ENCODE data around the gene CASK. TPM values are rescaled to one million over a fixed set of nuclear protein-coding genes. Genes with fewer than 3 reads are reported as not detected.

The CASK gene
- total RNA-seq, 1 donor from 2014 or later = 13.4 TPM

- no peak for DNase-seq
These were observed 27.5 kb downstream of the CASK start for GRCh38 chrX:41895826-41896225.

GRCh38 chrX:41890026-41890423 lies 33.3 kb downstream of the CASK start:
- no peak for DNase-seq
- intact Hi-C loops (cut with micrococcal nuclease) = no loop called here

More at GRCh38 chrX:41895826-41896225, 27.5 kb downstream of the CASK start:
- H3K27ac ChIP-seq (replicated peaks) = no peak overlapping the region
- peaks cover 41% of the 10 kb centered on the region for H3K9me3 ChIP-seq (replicated peaks)
- H3K36me3 ChIP-seq = no peaks in the 10 kb centered on the region
- H3K4me1 ChIP-seq = no peaks in the 10 kb centered on the region
- no peak overlapping the region for H3K4me3 ChIP-seq
- TF ChIP-seq CTCF (IDR thresholded peaks at IDR 0.05; ENCODE audit: borderline replicate concordance) = no peak
- intact Hi-C loops (cut with micrococcal nuclease) = no loop called here
- H3K27me3 ChIP-seq (ENCODE audit: low read depth) = no peaks in the 10 kb centered on the region

GRCh38 chrX:41889317-41890025 lies 33.9 kb downstream of the CASK start:
- DNase-seq = no peak
- intact Hi-C loops (cut with micrococcal nuclease) = no loop called here
- Histone ChIP-seq H3K27ac (replicated peaks) (no peak overlapping the region), H3K36me3 (no peaks in the 10 kb centered on the region), H3K9me3 (replicated peaks) (peaks cover 8% of the 10 kb centered on the region), H3K4me3 (no peak overlapping the region), H3K4me1 (no peaks in the 10 kb centered on the region), H3K27me3 (ENCODE audit: low read depth) (no peaks in the 10 kb centered on the region)
- no peak for TF ChIP-seq CTCF (IDR thresholded peaks at IDR 0.05; ENCODE audit: borderline replicate concordance)

More at GRCh38 chrX:41890026-41890423, 33.3 kb downstream of the CASK start:
- H3K9me3 ChIP-seq (replicated peaks) = peaks cover 13% of the 10 kb centered on the region
- TF ChIP-seq CTCF (IDR thresholded peaks at IDR 0.05; ENCODE audit: borderline replicate concordance) = no peak
- no peak overlapping the region for H3K27ac ChIP-seq (replicated peaks)
- no peaks in the 10 kb centered on the region for H3K27me3 ChIP-seq (ENCODE audit: low read depth)
- H3K4me1 ChIP-seq = no peaks in the 10 kb centered on the region
- no peak overlapping the region for H3K4me3 ChIP-seq
- H3K36me3 ChIP-seq = no peaks in the 10 kb centered on the region

- Histone ChIP-seq H3K4me1 (no peaks in the 10 kb centered on the region), H3K36me3 (no peaks in the 10 kb centered on the region), H3K4me3 (no peak overlapping the region), H3K27me3 (ENCODE audit: low read depth) (no peaks in the 10 kb centered on the region), H3K9me3 (replicated peaks) (no peaks in the 10 kb centered on the region), H3K27ac (replicated peaks) (no peak overlapping the region)
- TF ChIP-seq CTCF (IDR thresholded peaks at IDR 0.05; ENCODE audit: borderline replicate concordance) = no peak
- DNase-seq = no peak
- intact Hi-C loops (cut with micrococcal nuclease) = no loop called here
These were observed 35.7 kb downstream of the CASK start for GRCh38 chrX:41887691-41888090.

- Histone ChIP-seq H3K36me3 (no peaks in the 10 kb centered on the region), H3K4me3 (no peak overlapping the region), H3K27ac (replicated peaks) (no peak overlapping the region), H3K27me3 (ENCODE audit: low read depth) (no peaks in the 10 kb centered on the region), H3K9me3 (replicated peaks) (no peaks in the 10 kb centered on the region), H3K4me1 (no peaks in the 10 kb centered on the region)
- DNase-seq = no peak
- intact Hi-C loops (cut with micrococcal nuclease) = no loop called here
- TF ChIP-seq CTCF (IDR thresholded peaks at IDR 0.05; ENCODE audit: borderline replicate concordance) = no peak
These were observed 37.6 kb downstream of the CASK start for GRCh38 chrX:41885724-41886123.

Measured in left ventricle myocardium inferior (tissue), 1 donor.